ENCODE results near the gene CCDC80.

DNA sequence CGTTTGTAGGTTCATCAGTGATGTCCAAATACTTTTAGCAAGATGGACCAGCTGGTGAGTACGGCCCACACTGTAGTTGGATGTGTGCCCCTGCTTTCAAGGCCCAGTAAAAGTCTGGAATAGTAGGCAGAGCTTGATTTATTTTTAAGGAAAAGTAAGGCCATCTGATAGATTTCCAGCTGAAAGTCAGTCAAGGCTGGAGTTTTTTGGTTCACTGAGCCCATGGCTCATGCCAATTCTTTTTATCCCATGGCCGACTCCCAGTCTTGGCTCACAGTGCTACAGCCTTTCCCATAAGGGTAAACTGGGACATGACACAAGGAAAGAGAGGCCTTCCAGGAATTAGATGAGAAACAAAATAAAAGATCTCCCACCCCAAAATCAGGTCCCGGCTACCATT is 13.5 kb downstream of the CCDC80 start:
- TF ChIP-seq, protein P1, sequence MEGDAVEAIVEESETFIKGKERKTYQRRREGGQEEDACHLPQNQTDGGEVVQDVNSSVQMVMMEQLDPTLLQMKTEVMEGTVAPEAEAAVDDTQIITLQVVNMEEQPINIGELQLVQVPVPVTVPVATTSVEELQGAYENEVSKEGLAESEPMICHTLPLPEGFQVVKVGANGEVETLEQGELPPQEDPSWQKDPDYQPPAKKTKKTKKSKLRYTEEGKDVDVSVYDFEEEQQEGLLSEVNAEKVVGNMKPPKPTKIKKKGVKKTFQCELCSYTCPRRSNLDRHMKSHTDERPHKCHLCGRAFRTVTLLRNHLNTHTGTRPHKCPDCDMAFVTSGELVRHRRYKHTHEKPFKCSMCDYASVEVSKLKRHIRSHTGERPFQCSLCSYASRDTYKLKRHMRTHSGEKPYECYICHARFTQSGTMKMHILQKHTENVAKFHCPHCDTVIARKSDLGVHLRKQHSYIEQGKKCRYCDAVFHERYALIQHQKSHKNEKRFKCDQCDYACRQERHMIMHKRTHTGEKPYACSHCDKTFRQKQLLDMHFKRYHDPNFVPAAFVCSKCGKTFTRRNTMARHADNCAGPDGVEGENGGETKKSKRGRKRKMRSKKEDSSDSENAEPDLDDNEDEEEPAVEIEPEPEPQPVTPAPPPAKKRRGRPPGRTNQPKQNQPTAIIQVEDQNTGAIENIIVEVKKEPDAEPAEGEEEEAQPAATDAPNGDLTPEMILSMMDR (IDR thresholded peaks at IDR 0.05; ENCODE audit: poor library complexity) = no peak
- TF ChIP-seq EZH2 (IDR thresholded peaks at IDR 0.05; ENCODE audit: borderline replicate concordance) = no peak

All from hepatocyte (in vitro differentiated cells).